22Rv1 (cell line): ENCODE results near the gene MTOR.
"Not testable (repeated sequence)": the region's sequence is repeated elsewhere in the genome, so short reads cannot be mapped to it uniquely, and the experiment has no call there.

Experiments
- H3K27ac ChIP-seq: fragments of 450-650 bp; 2 replicates; pipeline ENCODE4 v1.5.1; 2017
- ZFX ChIP-seq: fragments of 450-650 bp; IDR thresholded peaks from 2 replicates; pipeline ENCODE4 v1.6.1; 2017; ENCODE audit warnings: antibody characterized with exemption, borderline replicate concordance
- TF ChIP-seq, protein P1 (sequence below): fragments of 450-650 bp; IDR thresholded peaks from 2 replicates; pipeline ENCODE4 v1.5.1; 2017; ENCODE audit warnings: mild to moderate bottlenecking

MTOR gene

DNA sequence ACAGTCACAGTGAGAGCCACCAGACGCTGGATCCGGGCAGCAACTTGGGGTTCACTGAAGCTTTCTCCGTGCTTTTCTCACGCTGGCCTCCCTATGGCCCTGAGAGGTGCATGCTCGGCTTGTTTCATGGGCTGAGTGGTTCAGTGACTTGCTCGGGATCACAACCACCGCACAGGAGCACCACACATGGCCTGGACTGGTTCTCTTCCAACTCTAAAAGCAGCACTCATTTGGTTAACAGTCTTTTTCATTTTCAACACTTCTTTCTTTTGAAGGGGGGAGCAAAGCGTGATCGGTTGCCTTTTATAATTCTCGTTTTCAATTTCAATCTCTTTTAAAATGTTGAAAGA, 36.8 kb upstream of the MTOR start:
- H3K27ac ChIP-seq = no peak overlapping the region
- TF ChIP-seq ZFX = no peak
- TF ChIP-seq, protein P1, sequence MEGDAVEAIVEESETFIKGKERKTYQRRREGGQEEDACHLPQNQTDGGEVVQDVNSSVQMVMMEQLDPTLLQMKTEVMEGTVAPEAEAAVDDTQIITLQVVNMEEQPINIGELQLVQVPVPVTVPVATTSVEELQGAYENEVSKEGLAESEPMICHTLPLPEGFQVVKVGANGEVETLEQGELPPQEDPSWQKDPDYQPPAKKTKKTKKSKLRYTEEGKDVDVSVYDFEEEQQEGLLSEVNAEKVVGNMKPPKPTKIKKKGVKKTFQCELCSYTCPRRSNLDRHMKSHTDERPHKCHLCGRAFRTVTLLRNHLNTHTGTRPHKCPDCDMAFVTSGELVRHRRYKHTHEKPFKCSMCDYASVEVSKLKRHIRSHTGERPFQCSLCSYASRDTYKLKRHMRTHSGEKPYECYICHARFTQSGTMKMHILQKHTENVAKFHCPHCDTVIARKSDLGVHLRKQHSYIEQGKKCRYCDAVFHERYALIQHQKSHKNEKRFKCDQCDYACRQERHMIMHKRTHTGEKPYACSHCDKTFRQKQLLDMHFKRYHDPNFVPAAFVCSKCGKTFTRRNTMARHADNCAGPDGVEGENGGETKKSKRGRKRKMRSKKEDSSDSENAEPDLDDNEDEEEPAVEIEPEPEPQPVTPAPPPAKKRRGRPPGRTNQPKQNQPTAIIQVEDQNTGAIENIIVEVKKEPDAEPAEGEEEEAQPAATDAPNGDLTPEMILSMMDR = no peak

DNA sequence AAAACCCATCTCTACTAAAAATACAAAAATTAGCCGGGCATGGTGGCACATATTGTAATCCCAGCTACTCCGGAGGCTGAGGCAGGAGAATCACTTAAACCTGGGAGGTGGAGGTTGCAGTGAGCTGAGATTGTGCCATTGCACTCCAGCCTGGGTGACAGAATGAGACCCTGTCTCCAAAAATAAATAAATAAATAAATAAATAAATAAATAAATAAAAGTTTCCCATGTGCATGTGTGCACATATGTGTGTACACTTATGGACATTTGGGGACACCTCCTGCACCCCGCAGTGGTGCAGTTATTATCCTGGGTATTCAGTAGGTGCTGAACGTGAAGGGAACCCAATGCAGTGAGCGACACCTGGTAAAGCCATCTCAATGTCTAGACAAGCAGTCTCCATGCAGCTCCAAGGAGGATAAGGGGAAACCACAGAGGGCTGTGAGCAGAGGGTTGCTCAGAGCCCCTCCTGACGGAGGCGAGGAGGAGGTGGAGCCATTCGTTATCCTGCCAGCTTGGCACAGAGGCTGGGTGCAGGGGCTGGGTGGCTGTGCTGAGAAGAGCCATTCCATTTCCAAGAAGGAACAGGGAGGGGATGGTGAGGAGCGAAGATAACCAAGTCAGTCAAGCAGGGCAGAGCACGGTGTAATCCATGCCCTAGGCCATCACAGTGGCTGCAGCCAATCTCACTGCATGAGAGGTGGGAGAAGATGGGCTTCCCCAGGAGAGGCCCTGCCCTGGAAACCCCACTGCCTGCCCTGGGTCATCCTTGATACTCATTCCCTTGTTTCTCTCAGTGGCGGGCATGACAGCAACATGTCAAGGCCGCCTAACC, 36.3 kb upstream of the MTOR start:
- TF ChIP-seq ZFX = no peak
- TF ChIP-seq, protein P1 = no peak
- no peak overlapping the region for H3K27ac ChIP-seq

- H3K27ac ChIP-seq = not testable (repeated sequence)
Measured at GRCh38 chr1:11297774-11298173, 35.4 kb upstream of the MTOR start.

DNA sequence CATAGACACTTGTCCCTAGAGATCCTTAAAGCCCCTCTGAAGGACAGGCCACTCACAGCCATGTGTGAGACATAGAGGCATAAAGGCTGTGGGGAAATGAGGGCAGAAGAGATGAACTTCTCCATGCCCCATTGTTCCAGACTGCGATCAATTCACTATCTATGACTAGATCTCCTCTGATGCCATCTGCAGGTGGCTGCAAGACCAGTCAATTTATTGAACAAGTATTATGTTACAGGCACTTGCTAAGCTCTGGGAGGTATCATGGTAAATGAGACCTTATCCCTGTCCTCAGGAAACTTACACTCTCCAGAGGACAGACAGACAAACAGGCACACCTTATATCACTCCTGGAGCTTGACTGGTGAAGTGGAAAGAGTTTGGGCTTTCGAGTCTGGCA, 33.6 kb upstream of the MTOR start:
- H3K27ac ChIP-seq = no peak overlapping the region
- TF ChIP-seq, protein P1 = no peak
- TF ChIP-seq ZFX = no peak

DNA sequence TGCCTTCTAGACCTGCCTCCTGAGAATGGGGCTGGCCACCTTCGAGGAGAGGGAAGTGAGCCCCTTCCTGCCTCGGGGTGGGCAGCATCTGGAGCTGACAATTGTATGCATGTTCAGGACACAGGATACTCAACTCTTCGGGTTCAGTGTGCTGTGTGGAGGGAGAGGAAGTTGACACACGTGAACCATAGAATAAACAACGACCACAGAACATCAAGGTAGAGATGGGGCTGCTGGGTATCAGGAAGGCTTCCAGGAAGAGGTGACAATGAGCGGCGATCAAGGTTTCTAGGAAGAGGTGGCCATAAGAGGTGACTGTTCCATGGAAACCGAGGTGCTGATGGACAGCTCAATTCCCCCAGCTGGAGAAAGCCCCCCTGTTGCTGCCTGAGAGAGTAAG, 32.6 kb upstream of the MTOR start:
- H3K27ac ChIP-seq = no peak overlapping the region
- TF ChIP-seq, protein P1 = no peak
- TF ChIP-seq ZFX = no peak

GRCh38 chr1:11293856-11294255, 31.5 kb upstream of the MTOR start:
- no peak overlapping the region for H3K27ac ChIP-seq
- no peak for TF ChIP-seq ZFX
- TF ChIP-seq, protein P1 = no peak

DNA sequence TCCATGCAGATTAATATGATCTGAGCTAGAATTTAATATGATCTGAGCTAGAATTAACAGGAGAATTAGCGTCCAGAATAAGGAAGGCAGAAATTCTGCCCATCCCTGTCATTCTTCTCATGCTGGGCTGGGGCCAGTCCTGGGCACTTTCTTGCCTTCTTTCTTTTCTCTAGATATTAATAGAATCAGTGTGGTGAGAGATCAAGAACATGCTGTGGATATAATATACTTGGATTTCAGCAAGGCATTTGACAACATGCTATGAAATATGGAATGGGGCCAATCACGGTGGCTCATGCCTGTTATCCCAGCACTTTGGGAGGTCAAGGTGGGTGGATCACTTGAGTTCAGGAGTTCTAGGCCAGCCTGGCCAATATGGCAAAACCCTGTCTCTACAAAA, 28.7 kb upstream of the MTOR start:
- TF ChIP-seq, protein P1 = no peak
- TF ChIP-seq ZFX = no peak
- no peak overlapping the region for H3K27ac ChIP-seq

- TF ChIP-seq, protein P1 = no peak
- H3K27ac ChIP-seq = no peak overlapping the region
Measured at GRCh38 chr1:11289064-11289463, 26.7 kb upstream of the MTOR start.
